Right cardiac atrium (tissue), 5 donors: ENCODE results near the gene IARS1. TPM values are rescaled to one million over a fixed set of nuclear protein-coding genes. Genes with fewer than 3 reads are reported as not detected.

ENCODE experiments used
- microRNA-seq, 2 donors: library from miRNA; unstranded; fragments of <30 nt; microRNA quantifications; one replicate each; pipeline ENCODE4 v1.2.0, GENCODE V29; 2020 to 2021
- polyA plus RNA-seq: library from polyadenylated mRNA; stranded (reverse); fragments of 200-250 nt; gene quantifications from one replicate; pipeline ENCODE4 v1.2.3, GENCODE V29; 2013
- total RNA-seq, 4 donors: library from RNA; stranded (reverse); fragmentation: NEBNext Ultra II Directional; extraction: Animal tissue kit (Norgen Biotek cat#: 25700); gene quantifications; one replicate each; pipeline ENCODE4 v1.2.1, GENCODE V29; 2021
- donor health status: healthy with polysubstance abuse.
- donor health status: DM: no; HTN: yes; CAD: no.
- donor health status: DM: no; HTN: no; CAD: no.
- donor health status: DM: no; HTN: yes; CAD: no; lungs with severe emphysema.
- donor health status: DM: yes; HTN: yes; CAD: no.

IARS1 gene
- total and polyA plus RNA-seq, 5 donors, result 16.5 to 67.2 (median 51.9) TPM

Small RNA genes within 50 kb of the gene (microRNA-seq; reads per million reads assigned to microRNA genes)
- 0 to 0.54 reads per million in 2 donors for gene MIR3651

Other genes with a start within 250 kb of the IARS1 start
- gene SPTLC1, start 178.3 kb downstream of the IARS1 start, total RNA-seq, result 10 to 100 TPM; 31.5 to 33.6 (median 32.8) TPM
- 21.1 TPM for gene SPTLC1, start 178.3 kb downstream of the IARS1 start, polyA plus RNA-seq
- gene NOL8, start 31.7 kb upstream of the IARS1 start, total RNA-seq, result 10 to 100 TPM; 15.7 to 19.0 (median 16.3) TPM
- 10.9 TPM for gene NOL8, start 31.7 kb upstream of the IARS1 start, polyA plus RNA-seq
- 1 to 10 TPM; 2.0 to 4.0 (median 3.0) TPM for gene CENPP, start 32.3 kb upstream of the IARS1 start, total RNA-seq
- 2.0 TPM for gene CENPP, start 32.3 kb upstream of the IARS1 start, polyA plus RNA-seq
- gene OGN, start 110.9 kb upstream of the IARS1 start, total RNA-seq, result 10 to 100 TPM; 27.7 to 45.0 (median 36.9) TPM
- gene OGN, start 110.9 kb upstream of the IARS1 start, polyA plus RNA-seq, result 18.6 TPM
- 10 to 100 TPM; 13.5 to 19.6 (median 15.7) TPM for gene OMD, start 130.8 kb upstream of the IARS1 start, total RNA-seq
- 11.7 TPM for gene OMD, start 130.8 kb upstream of the IARS1 start, polyA plus RNA-seq
- gene ASPN, start 188.8 kb upstream of the IARS1 start, total RNA-seq, result 10 to 100 TPM in 2 of 4 donors, 1 to 10 TPM in 2; 7.9 to 18.8 (median 11.4) TPM
- gene ASPN, start 188.8 kb upstream of the IARS1 start, polyA plus RNA-seq, result 7.0 TPM
- gene ECM2, start 242.3 kb upstream of the IARS1 start, total RNA-seq, result 10 to 100 TPM; 11.1 to 17.6 (median 13.5) TPM
- gene ECM2, start 242.3 kb upstream of the IARS1 start, polyA plus RNA-seq, result 10.8 TPM